GM18502 (cell line): ENCODE results near the gene DDR1.
"Not testable (repeated sequence)": the region's sequence is repeated elsewhere in the genome, so short reads cannot be mapped to it uniquely, and the experiment has no call there.

Experiments used
- ATAC-seq: cut with Tn5 transposase; IDR thresholded peaks from one replicate; pipeline ENCODE4 v1.9.1; 2021; ENCODE audit warnings: mild to moderate bottlenecking; ENCODE audit not compliant: unreplicated experiment, poor library complexity

Gene DDR1

DNA sequence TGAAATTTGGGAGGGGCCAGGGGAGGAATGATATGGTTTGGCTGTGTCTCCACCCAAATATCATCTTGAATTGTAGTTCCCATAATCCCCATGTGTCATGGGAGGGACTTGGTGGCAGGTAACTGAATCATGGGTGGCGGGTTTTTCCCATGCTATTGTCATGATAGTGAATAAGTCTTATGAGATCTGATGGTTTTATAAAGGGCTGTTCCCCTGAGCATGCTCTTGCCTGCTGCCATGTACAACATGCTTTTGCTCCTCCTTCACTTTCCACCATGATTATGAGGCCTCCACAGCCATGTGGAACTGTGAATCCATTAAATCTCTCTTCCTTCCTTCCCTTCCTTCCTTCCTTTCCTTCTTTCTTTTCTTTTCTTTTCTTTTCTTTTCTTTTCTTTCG is 31.9 kb upstream of the DDR1 start:
- not testable (repeated sequence) for ATAC-seq

DNA sequence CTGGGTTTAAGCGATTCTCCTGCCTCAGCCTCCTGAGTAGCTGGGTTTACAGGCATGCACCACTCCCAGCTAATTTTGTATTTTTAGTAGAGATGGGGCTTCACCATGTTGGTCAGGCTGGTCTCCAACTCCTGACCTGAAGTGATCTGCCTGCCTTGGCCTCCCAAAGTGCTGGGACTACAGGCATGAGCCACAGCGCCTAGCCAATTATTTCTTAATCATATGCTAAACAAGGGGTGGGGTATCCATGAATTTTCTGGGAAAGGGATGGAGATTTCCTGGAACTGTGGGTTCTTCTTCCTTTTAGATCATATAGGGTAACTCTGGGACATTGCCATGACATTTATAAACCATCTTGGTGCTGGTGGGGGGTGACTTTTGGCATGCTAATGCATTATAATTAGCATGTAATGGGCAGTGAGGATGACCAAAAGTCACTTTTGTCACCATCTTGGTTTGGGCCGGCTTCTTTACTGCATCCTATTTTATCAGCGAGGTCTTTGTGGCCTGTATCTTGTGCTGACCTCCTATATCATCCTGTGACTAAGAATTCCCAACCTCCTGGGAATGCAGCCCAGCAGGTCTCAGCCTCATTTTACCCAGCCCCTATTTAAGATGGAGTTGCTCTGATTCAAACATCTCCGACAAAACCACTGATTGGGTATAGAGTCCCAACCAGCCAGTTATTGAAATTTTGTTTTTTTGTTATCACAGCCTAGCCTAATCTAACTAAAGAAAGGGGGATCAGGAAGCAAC is 29.9 kb upstream of the DDR1 start:
- ATAC-seq = no peak

DNA sequence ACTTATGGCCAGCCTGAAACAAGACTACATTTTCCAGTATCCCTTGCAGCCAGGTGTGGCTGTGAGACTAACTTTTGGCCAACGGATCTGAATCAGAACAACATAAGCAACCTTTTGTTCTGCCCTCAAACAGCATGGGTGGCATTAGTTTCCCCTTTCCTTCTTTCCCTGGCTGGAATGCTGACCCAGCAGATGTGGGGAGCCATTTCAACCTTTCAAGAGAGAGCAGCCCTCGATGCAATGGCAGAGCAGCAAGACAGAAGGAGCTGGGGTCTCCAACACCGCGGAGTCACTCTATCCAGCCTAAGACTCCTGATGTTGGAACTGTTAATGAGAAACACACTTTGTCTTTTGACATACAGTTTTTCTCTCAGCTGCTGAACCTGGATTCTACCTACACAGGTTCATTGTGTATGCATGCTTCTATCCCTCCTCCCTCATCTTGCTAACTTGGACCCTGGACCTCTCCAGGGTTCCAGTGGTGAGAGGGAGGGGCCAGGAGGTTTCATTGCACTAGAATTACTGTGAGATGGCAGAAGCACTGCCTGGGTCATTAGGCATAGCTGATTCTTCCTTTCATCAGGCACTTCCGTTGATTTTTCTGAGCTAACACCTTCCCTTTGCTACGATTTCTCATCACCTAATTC is 28.8 kb upstream of the DDR1 start:
- no peak for ATAC-seq

DNA sequence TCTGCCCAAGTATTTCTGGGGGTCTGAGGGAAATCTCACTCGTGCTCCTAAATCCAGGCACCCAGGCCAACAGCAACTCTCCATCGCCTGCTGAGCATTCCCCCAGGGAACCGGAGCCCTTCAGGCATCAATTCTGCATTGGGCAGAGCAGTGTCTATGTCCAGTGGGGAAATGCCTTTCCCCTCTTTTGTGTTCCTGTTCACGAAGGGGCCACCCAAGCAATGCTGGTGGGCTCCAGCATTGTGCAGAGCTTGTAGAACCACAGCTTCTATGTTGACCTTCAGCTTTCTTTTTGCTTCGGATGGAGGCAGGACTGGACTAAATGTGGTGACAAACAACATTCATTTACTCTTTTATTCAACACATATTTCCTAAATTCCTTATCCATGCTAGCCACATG is 27.2 kb upstream of the DDR1 start:
- ATAC-seq = no peak

DNA sequence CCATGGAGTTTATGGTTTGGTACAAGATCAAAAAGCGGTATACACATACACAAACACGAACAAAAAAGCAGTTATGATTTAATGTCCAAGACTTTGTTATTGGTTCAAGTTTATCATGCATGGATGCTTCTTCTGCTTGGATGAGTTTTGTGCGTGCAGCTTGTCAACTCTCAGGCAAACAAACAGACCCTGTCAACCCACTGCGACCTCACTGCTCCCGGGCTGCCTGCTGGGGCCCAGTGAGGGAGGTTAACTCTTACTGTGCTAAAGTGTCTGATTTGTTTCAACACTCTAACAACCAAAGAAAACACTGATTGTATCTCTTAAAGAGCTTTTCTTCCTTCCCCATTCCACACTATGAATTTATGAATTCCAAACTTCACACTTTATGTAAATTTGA is 26.8 kb upstream of the DDR1 start:
- no peak for ATAC-seq

DNA sequence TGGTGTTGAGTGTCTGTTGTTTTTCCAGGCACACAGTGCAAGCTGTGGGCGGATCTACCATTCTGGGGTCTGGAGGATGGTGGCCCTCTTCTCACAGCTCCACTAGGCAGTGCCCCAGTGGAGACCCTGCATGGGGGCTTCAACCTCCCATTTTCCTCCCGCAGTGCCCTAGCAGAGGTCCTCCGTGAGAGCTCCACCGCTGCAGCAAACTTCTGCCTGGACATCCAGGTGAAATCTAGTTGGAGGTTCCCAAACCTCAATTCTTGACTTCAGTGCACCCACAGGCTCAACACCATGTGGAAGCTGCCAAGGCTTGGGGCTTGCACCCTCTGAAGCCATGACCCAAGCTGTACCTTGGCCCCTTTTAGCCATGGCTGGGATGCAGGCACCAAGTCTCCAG is 24.6 kb upstream of the DDR1 start:
- not testable (repeated sequence) for ATAC-seq

DNA sequence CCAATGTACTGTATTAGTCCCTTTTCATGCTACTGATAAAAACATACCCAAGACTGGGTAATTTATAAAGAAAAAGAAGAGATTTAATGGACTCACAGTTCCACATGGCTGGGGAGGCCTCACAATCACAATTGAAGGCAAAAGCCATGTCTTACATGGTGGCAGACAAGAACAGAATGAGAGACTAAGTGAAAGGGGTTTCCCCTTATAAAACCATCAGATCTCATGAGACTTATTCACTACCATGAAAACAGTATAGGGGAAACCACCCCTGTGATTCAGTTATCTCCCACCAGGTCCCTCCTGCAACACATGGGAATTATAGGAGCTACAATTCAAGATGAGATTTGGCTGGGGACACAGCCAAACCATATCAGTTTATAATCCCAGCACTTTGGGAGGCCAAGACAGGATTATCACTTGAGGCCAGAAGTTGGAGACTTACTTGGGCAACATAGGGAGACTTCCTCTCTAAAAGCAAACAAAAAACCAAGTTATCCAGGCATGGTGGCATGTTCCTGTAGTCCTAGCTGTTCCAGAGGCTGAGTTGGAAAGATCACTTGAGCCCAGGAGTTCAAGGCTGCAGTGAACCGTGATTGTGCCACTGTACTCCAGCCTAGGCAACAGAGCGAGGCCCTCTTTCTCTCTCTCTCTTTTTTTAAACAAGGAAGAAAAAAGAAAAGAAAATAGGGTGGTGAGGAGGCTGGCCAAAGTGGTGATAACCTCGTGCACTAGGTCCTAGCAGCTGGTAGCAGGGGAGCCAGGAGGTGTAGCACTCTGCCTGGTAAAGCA is 22.9 kb upstream of the DDR1 start:
- ATAC-seq = no peak

DNA sequence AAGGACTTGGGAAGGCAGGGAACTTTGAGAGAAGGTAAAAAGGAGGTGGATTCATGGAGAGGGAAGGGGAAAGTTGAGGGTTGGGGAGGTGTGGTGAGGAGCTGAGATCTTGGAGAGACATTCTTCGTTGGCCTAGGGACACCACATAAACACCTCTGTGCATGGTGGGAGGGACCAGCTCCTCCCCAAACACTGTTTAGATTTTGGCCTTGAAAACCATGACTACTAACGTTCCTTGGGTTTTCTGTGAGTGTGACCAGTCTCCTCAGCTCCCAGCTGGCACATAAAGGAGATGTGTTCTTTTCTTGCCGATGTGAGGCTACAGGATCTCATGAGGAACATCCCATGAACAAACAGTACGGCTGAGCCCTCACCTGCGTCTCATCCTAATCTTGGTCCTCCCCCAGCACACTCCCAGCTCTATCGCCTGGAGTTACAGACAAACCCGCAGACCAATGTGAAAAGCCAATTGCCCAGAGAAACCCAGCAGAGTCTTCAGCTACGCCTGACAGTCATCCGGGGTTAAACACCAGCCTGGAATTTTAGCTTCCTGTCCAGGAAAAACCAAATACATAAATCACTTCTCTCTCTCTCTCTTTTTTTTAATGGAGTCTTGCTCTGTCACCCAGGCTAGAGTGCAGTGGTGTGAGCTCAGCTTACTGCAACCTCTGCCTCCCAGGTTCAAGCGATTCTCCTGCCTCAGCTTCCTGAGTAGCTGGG is 22.0 kb upstream of the DDR1 start:
- no peak for ATAC-seq

DNA sequence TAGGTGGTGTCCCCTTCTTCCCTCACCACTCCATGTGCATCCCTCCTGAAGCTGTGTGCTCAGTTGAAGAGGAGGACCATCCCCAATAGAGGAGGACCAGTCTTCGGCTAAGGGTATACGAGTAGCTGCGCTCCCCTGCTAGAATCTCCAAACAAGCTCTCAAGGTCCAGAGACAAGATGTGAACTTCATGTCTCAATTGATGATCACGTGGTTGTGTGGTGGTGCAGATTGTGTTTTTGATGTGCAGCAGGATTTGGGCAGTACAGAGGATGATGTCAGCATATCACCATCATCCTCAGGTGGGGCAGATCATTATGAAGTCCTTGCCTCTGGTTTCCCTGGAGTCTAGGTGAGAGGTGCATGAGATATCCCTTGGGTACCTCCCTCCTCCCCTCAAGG is 20.0 kb upstream of the DDR1 start:
- no peak for ATAC-seq

DNA sequence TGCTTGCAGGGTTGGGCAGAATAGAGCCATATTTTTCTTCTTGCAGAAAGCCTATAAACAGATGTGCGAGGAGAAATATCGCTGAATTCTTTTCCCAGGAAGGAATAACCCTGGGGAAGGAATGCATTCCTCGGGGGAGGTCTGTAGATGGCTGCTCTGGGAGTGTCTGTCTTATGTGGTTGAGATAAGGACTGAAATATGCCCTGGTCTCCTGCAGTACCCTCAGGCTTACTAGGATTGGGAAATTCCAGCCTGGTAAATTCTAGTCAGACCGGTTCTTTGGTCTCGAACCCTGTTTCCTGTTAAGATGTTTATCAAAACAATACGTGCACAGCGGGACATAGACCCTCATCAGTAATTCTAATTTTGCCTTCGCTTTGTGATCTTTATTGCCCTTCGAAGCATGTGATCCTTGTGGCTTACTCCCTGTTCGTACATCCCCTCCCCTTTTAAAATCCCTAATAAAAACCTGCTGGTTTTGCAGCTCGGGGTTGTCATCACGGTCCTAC is 15.0 kb upstream of the DDR1 start:
- ATAC-seq = not testable (repeated sequence)

DNA sequence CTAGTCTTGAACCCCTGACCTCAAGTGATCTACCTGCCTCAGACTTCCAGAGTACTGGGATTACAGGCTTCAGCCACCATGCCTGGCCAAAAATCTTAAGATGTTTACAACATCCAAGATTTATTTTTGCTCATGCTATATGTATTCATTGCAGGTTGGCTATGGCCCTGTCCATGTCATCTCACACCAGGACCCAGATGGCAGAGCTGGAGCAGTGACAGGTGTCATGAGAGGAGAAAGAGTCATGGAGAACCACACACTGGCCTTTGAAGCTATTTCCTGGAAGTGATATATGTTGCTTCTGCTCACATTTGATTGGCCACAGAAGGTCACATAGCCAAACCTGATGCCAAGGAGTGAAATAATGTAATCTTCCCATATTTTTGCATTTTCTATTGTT is 13.8 kb upstream of the DDR1 start:
- no peak for ATAC-seq

DNA sequence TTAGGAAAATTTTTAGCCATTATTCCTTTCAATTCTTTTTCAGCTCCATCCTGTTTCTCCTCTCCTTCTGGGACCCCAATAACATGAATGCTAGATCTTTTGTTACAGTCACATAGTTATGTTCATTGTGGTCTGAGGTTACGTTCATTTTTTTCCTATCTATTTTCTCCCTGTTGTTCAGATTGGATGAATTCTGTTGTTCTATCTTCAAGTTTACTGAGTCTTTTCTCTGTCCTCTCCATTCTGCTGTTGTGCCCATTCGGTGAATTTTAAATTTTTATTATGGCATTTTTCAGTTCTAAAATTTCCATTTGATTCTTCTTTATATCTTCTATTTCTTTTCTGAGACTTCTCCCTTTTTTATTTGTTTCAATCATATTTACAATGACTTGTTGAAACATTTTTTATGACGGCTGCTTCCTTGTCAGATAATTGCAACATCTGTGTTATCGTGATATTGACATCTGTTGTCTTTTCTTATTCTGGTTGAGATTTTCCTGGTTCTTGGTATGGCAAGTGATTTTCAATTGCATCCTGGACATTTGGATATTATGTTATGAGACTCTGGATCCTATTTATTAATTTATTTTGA is 12.6 kb upstream of the DDR1 start:
- no peak for ATAC-seq

DNA sequence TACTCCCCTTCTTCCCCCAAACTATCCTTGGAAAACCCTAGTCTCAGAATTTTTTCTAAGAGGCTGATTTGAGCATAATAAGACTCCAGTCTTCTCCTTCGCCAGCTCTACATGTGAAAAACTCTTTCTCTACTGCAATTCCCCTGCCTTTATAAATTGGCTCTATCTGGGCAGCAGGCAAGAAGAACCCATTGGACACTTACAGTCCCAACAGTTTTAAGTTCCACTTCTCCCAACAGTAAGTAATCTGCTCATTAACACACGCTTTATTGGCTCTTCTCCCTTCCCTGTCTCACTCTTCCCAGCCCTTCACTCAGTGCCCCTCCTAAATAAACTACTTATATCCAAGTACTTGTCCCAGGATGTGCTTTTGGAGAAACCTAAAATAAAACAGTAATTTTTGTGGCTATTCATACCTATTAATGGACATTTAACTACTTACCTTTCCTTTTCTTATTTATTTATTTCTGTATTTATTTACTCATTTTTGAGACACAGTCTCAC is 11.1 kb upstream of the DDR1 start:
- no peak for ATAC-seq

DNA sequence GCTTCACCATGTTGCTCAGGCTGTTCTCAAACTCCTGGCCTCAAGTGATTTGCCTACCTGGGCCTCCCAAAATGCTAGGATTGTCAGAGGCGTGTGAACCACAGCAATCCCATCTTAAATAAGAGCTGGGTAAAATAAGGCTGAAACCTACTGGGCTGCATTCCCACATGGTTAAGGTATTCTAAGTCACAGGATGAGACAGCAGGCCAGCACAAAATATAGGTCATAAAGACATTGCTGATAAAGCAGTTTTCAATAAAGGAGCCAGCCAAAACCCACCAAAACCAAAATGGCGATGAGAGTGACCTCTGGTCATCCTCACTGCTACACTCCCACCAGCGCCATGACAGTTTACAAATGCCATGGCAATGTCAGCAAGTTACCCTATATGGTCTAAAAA is 10.5 kb upstream of the DDR1 start:
- ATAC-seq = not testable (repeated sequence)

DNA sequence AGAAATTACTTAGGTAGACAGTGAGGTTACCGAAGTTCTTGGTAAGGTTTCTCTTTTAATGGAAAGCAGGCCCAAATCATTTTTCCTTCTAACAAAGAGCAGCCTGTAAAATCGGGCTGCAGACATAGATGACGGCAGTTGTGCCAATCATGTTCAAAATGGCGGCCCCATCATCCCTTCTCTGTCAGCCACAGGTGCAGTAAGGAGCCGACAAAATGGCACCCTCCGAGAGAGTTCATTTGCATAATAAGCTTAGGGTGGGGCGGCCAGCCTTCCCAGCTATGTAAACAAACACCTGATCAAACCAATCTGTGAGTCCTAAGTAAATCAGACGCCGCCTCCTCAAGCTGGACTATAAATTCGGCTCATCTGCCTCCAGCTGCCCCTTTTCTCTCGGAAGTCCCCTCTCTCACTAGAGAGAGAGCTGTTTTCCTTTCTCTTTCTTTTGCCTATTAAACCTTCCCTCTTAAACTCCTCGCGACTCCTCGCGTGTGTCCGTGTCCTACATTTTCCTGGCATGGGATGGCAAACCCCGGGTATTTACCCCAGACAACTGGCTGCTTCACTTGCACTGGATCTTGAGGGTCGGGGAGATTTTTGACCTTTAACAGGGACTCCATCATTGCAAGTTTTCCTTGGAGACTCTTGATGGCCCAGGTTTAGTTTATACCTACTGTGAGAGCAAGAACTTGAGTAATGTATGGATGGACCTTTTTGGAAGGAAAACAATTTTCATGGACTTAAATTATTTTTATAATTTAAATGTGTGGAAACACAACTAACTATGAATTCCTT is 8.9 kb upstream of the DDR1 start:
- ATAC-seq = no peak

DNA sequence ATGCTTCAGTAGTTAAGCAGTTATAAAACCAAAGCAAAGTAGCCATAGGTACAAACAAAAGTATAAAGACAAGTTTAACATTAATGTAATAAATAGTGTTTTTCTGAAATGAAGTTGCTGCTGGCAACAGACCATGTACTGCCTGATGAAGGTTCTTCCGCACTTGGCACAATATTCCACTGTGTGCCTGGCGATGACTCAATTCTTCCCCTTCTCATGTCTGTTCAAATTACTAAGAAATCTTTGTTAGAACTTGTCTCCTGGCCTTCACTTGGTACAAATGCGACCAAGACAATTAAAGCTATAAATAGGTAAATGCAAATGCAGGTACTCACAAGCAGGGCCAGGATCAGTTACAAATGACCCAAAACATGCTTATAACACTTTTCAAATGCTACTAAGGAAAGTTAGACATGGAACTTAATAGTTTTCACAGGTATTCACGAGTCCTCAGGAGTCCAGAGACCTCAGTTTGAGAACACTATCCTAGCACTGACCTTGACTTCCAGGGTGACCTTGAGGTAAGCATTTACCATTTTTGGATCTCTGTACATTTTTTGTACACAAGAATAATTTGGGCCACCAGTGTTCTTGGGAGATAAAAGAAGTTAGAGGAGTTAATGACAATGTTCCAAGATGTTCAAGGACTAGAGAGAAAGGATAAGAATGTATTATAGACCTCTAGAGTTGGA is 8.1 kb upstream of the DDR1 start:
- ATAC-seq = no peak

DNA sequence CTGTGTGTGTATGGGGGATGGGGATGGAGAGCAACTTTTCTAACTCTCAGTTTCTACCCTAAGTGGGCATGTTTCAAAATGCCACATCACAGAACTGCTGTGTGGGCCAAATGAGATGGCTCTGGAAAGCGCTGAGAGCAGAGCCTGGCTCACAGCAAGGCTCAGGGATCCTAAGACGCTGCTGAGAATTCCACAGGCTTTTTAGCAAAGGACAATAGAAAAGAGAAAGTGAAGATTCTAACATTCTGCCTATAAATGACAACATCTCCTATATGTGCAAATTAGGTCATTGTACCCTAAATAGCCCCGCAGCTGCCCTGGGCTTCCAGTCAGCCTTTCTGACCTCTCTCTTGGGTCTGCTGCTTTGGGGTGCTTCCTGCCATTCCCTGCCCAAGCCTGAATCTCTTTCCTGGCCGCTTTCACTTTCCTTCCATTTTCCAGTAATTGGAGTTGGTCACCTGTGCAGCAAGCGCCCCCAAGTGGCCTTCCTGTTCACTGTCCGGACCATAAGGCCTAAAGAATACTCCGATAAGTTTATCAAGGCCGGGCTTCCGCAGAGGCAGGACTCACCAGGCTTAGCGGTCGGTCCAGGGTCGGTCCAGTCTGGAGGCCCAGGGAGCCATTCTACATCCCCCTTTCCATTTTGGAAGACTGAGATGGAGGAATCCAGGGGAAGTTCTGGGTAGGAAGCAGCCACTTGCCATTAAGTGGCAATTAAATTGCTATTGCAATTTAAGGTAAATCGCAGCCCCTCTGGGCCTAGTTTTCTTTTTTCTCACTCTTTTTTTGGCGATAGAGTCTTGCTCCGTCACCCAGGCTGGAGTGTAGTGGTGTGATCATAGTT is 6.7 kb upstream of the DDR1 start:
- ATAC-seq = no peak
